DOHH2 (cell line): ENCODE data around the gene ECSCR.
"Not testable (repeated sequence)": the region's sequence is repeated elsewhere in the genome, so short reads cannot be mapped to it uniquely, and the experiment has no call there.

ENCODE experiments used
- H3F3A ChIP-seq: fragments of 200-600 bp; sonication (generic), shearing (Covaris generic); 2 replicates; pipeline ENCODE4 v1.6.0; 2016; ENCODE audit warnings: antibody characterized with exemption, mild to moderate bottlenecking; ENCODE audit not compliant: control insufficient read depth, insufficient read depth
- H3K27ac ChIP-seq: fragments of 200-600 bp; sonication (generic); 2 replicates; pipeline ENCODE4 v1.5.1; 2014; ENCODE audit warnings: low read depth, mild to moderate bottlenecking, low read length, moderate library complexity
- H3K27me3 ChIP-seq: fragments of 200-600 bp; sonication (generic); 2 replicates; pipeline ENCODE4 v1.6.1; 2014; ENCODE audit warnings: mild to moderate bottlenecking, low read length, mixed read lengths; ENCODE audit not compliant: control insufficient read depth
- H3K36me3 ChIP-seq: fragments of 200-600 bp; sonication (generic); 2 replicates; pipeline ENCODE4 v1.6.1; 2014; ENCODE audit warnings: mild to moderate bottlenecking, low read length, moderate library complexity, mixed read lengths; ENCODE audit not compliant: control insufficient read depth
- H3K4me1 ChIP-seq: fragments of 200-600 bp; sonication (generic); 2 replicates; pipeline ENCODE4 v1.6.1; 2014; ENCODE audit warnings: mild to moderate bottlenecking, low read length, mixed read lengths; ENCODE audit not compliant: control insufficient read depth
- H3K4me2 ChIP-seq: fragments of 200-600 bp; sonication (generic); 2 replicates; pipeline ENCODE4 v1.6.0; 2014; ENCODE audit warnings: mild to moderate bottlenecking, low read length, moderate library complexity
- H3K4me3 ChIP-seq: fragments of 200-600 bp; sonication (generic); 2 replicates; pipeline ENCODE4 v1.5.1; 2014; ENCODE audit warnings: mild to moderate bottlenecking, low read length, mixed read lengths
- H3K79me2 ChIP-seq: fragments of 200-600 bp; sonication (generic); 2 replicates; pipeline ENCODE4 v1.6.1; 2014; ENCODE audit warnings: mild to moderate bottlenecking, low read length, mixed read lengths; ENCODE audit not compliant: control insufficient read depth
- H3K9me2 ChIP-seq: fragments of 200-600 bp; sonication (generic); replicated peaks from 2 replicates; pipeline ENCODE4 v1.6.1; 2014; ENCODE audit warnings: mild to moderate bottlenecking, low read length, mixed read lengths; ENCODE audit not compliant: control insufficient read depth
- H3K9me3 ChIP-seq: fragments of 200-600 bp; sonication (generic); 2 replicates; pipeline ENCODE4 v1.6.1; 2014; ENCODE audit warnings: antibody characterized with exemption, low read length, mixed read lengths; ENCODE audit not compliant: control insufficient read depth, insufficient read depth
- H4K20me1 ChIP-seq: fragments of 200-600 bp; sonication (generic); 2 replicates; pipeline ENCODE4 v1.6.0; 2014; ENCODE audit warnings: low read depth, mild to moderate bottlenecking, antibody characterized with exemption, low read length, moderate library complexity; ENCODE audit not compliant: control insufficient read depth, insufficient read depth
- CTCF ChIP-seq: fragments of 200-600 bp; sonication (generic); IDR thresholded peaks from one replicate; pipeline ENCODE4 v1.5.1; 2014; ENCODE audit warnings: antibody characterized with exemption, mild to moderate bottlenecking, low read depth, low read length; ENCODE audit not compliant: poor library complexity, severe bottlenecking
- EZH2phosphoT487 ChIP-seq: fragments of 200-600 bp; sonication (generic); IDR thresholded peaks from 2 replicates; pipeline ENCODE4 v1.6.1; 2017; ENCODE audit warnings: borderline replicate concordance, mild to moderate bottlenecking, antibody characterized with exemption, low read length, moderate library complexity, mixed read lengths

ECSCR gene

GRCh38 chr5:139443831-139444453, 18.6 kb downstream of the ECSCR start:
- H3K27ac ChIP-seq = no peak overlapping the region
- peak overlapping the region; percentile 51 for H3K4me2 ChIP-seq
- H3K4me3 ChIP-seq = peak overlapping the region; percentile 23; the same call in 1 of the 2 replicates
- H3F3A ChIP-seq = peaks cover 7% of the 10 kb centered on the region; the same call in 1 of the 2 replicates
- no peak for TF ChIP-seq EZH2phosphoT487
- H3K36me3 ChIP-seq = no peaks in the 10 kb centered on the region
- H3K4me1 ChIP-seq = peaks cover 32% of the 10 kb centered on the region
- peaks cover 8% of the 10 kb centered on the region for H3K27me3 ChIP-seq
- no peaks in the 10 kb centered on the region for H3K9me2 ChIP-seq
- no peaks in the 10 kb centered on the region for H3K79me2 ChIP-seq
- H3K9me3 ChIP-seq = no peaks in the 10 kb centered on the region
- no peaks in the 10 kb centered on the region for H4K20me1 ChIP-seq

- not testable (repeated sequence) for H3K36me3 ChIP-seq, H3K4me3 ChIP-seq, H3K27ac ChIP-seq, H3K9me2 ChIP-seq, H3F3A ChIP-seq, H3K79me2 ChIP-seq, H4K20me1 ChIP-seq, H3K27me3 ChIP-seq, H3K4me2 ChIP-seq, H3K9me3 ChIP-seq
- H3K4me1 ChIP-seq = peaks cover 33% of the 10 kb centered on the region
Measured at GRCh38 chr5:139440416-139440815, 22.1 kb downstream of the ECSCR start.

GRCh38 chr5:139439013-139439903, 23.3 kb downstream of the ECSCR start, which contains the start of gene DNAJC18:
TSS of gene DNAJC18 (minus strand) at chr5:139439525. CDS start at chr5:139439445, 80 bp downstream.
- Histone ChIP-seq H4K20me1 (no peaks in the 10 kb centered on the region), H3K4me1 (peaks cover 31% of the 10 kb centered on the region), H3F3A (peaks cover 7% of the 10 kb centered on the region; the same call in 1 of the 2 replicates), H3K27ac (peak within 1 kb of the TSS; percentile 57), H3K27me3 (no peaks in the 10 kb centered on the region), H3K4me3 (peak within 1 kb of the TSS; percentile 98), H3K79me2 (no peaks in the 10 kb centered on the region), H3K36me3 (no peaks in the 10 kb centered on the region), H3K4me2 (peak within 1 kb of the TSS; percentile 97), H3K9me2 (no peaks in the 10 kb centered on the region), H3K9me3 (no peaks in the 10 kb centered on the region)
- no peak for TF ChIP-seq CTCF
- TF ChIP-seq EZH2phosphoT487 = no peak

GRCh38 chr5:139438707-139439012, 23.9 kb downstream of the ECSCR start:
- Histone ChIP-seq H4K20me1 (no peaks in the 10 kb centered on the region), H3K36me3 (no peaks in the 10 kb centered on the region), H3K4me1 (peaks cover 25% of the 10 kb centered on the region), H3K27me3 (no peaks in the 10 kb centered on the region), H3K79me2 (no peaks in the 10 kb centered on the region), H3K4me3 (peak overlapping the region; percentile 98), H3K4me2 (peak overlapping the region; percentile 97), H3K9me2 (no peaks in the 10 kb centered on the region), H3K27ac (no peak overlapping the region), H3F3A (peaks cover 7% of the 10 kb centered on the region; the same call in 1 of the 2 replicates), H3K9me3 (no peaks in the 10 kb centered on the region)
- no peak for TF ChIP-seq CTCF
- TF ChIP-seq EZH2phosphoT487 = no peak
